ENCODE results near the gene UBE2E2.

The UBE2E2 gene

DNA sequence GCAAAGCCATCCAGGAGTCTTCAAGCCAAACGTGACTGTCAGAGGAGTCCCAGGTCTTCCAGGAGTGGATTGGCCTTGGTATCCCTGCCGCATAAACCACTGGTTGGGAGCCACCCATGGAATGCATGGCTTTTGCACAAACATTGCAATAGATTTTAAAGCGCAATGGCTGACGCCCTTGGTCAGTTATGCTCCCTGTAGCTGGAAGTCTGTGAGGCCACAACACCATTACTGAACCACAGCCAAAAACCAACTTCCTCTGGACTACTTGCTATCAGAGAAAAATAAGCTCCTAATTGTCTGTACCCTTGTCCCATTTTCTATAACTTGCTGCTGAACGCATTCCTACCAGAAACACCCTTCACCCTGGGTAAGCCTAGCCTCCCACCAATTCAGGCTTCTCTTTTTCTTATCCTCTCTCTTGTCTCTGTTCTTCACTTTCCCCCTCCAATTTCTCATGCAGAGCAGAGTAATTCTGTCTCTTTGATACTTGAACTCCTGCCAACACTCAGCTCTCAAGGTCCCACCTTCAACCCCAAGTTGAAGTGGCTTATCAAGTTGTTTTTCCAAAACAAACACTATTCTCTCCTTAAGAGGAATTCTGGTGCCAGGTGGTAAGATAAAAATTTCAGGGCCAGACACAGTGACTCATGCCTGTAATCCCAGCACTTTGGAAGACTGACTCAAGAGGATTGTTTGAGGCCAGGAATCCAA is 426.2 kb downstream of the UBE2E2 start:
- H3K4me1 ChIP-seq (ENCODE audit: control insufficient read depth, insufficient read depth, low read length): no peaks in the 10 kb centered on the region
- H3K27ac ChIP-seq (ENCODE audit: low read depth, low read length): no peak overlapping the region
- no peak overlapping the region for H3K9ac ChIP-seq (ENCODE audit: low read depth, low read length)
- H3K9me3 ChIP-seq (ENCODE audit: control insufficient read depth, insufficient read depth, low read length): no peaks in the 10 kb centered on the region
- no peaks in the 10 kb centered on the region for H3K27me3 ChIP-seq (ENCODE audit: control insufficient read depth, insufficient read depth, low read length)
- H3K36me3 ChIP-seq (ENCODE audit: control insufficient read depth, insufficient read depth, low read length): no peaks in the 10 kb centered on the region
- no peak overlapping the region for H3K4me3 ChIP-seq (ENCODE audit: low read depth, low read length)

GRCh38 chr3:23633261-23633960 is 430.3 kb downstream of the UBE2E2 start:
- Histone ChIP-seq H3K4me1 (ENCODE audit: control insufficient read depth, insufficient read depth, low read length) (no peaks in the 10 kb centered on the region), H3K27me3 (ENCODE audit: control insufficient read depth, insufficient read depth, low read length) (no peaks in the 10 kb centered on the region), H3K9ac (ENCODE audit: low read depth, low read length) (no peak overlapping the region), H3K27ac (ENCODE audit: low read depth, low read length) (no peak overlapping the region), H3K4me3 (ENCODE audit: low read depth, low read length) (no peak overlapping the region), H3K9me3 (ENCODE audit: control insufficient read depth, insufficient read depth, low read length) (peaks cover 7% of the 10 kb centered on the region; the same call in 1 of the 2 replicates), H3K36me3 (ENCODE audit: control insufficient read depth, insufficient read depth, low read length) (no peaks in the 10 kb centered on the region)

GRCh38 chr3:23637339-23637738 is 434.2 kb downstream of the UBE2E2 start:
- H3K4me1 ChIP-seq (ENCODE audit: control insufficient read depth, insufficient read depth, low read length): no peaks in the 10 kb centered on the region
- H3K9ac ChIP-seq (ENCODE audit: low read depth, low read length): no peak overlapping the region
- H3K9me3 ChIP-seq (ENCODE audit: control insufficient read depth, insufficient read depth, low read length): peaks cover 7% of the 10 kb centered on the region; the same call in 1 of the 2 replicates
- H3K27ac ChIP-seq (ENCODE audit: low read depth, low read length): no peak overlapping the region
- H3K27me3 ChIP-seq (ENCODE audit: control insufficient read depth, insufficient read depth, low read length): no peaks in the 10 kb centered on the region
- H3K4me3 ChIP-seq (ENCODE audit: low read depth, low read length): no peak overlapping the region
- no peaks in the 10 kb centered on the region for H3K36me3 ChIP-seq (ENCODE audit: control insufficient read depth, insufficient read depth, low read length)

GRCh38 chr3:23640471-23641146 is 437.5 kb downstream of the UBE2E2 start:
- Histone ChIP-seq H3K9me3 (ENCODE audit: control insufficient read depth, insufficient read depth, low read length) (peaks cover 7% of the 10 kb centered on the region; the same call in 1 of the 2 replicates), H3K27ac (ENCODE audit: low read depth, low read length) (no peak overlapping the region), H3K4me3 (ENCODE audit: low read depth, low read length) (no peak overlapping the region), H3K4me1 (ENCODE audit: control insufficient read depth, insufficient read depth, low read length) (peaks cover 18% of the 10 kb centered on the region), H3K27me3 (ENCODE audit: control insufficient read depth, insufficient read depth, low read length) (no peaks in the 10 kb centered on the region), H3K36me3 (ENCODE audit: control insufficient read depth, insufficient read depth, low read length) (no peaks in the 10 kb centered on the region), H3K9ac (ENCODE audit: low read depth, low read length) (no peak overlapping the region)

Data from HUES48 (cell line).